Stomach (tissue), 9 donors: Measurements from ENCODE around the gene ATG12. TPM values are rescaled to one million over a fixed set of nuclear protein-coding genes. Genes with fewer than 3 reads are reported as not detected.

ENCODE experiments used
- DNase-seq, 2 donors: peaks; one replicate each; pipeline versions ENCODE4 v3.0.0 to v3.0.0-alpha.2; 2013 to 2019
- H3K27ac ChIP-seq, 5 donors: fragments of 200-600 bp in 4 of 5; sonication (generic) in 4 of 5; one replicate each; pipeline ENCODE4 v1.5.1; 2013 to 2019; ENCODE audit warnings: mild to moderate bottlenecking in 1 of 5, moderate library complexity in 1 of 5
- H3K27me3 ChIP-seq, 3 donors: fragments of 200-600 bp; sonication (generic); one replicate each; pipeline ENCODE4 v1.5.1; 2017 to 2019; ENCODE audit warnings: mixed run types in 1 of 3
- H3K36me3 ChIP-seq, 4 donors: fragments of 200-600 bp; sonication (generic); 1 replicate in 3 of 4; 2 replicates in 1 of 4; pipeline ENCODE4 v1.5.1; 2016 to 2019
- H3K4me1 ChIP-seq, 4 donors: fragments of 200-600 bp; sonication (generic); one replicate each; pipeline ENCODE4 v1.5.1; 2016 to 2019
- H3K4me3 ChIP-seq, 4 donors: fragments of 200-600 bp; sonication (generic) in 3 of 4; one replicate each; pipeline ENCODE4 v1.5.1; 2016 to 2019; ENCODE audit warnings: mild to moderate bottlenecking in 1 of 4
- H3K9me3 ChIP-seq, 4 donors: fragments of 200-600 bp; sonication (generic); one replicate each; pipeline ENCODE4 v1.5.1; 2016 to 2019
- EP300 ChIP-seq: sonication (generic); formaldehyde crosslinking; IDR thresholded peaks from one replicate; pipeline ENCODE4 v1.6.1; 2017; ENCODE audit warnings: antibody characterized with exemption
- POLR2A ChIP-seq, 4 donors: fragments of 450-650 bp; IDR thresholded peaks; one replicate each; pipeline ENCODE4 v1.6.1; 2016; ENCODE audit warnings: antibody characterized with exemption in 4 of 4, control low read depth in 2 of 4, mild to moderate bottlenecking in 1 of 4, moderate library complexity in 1 of 4
- POLR2AphosphoS5 ChIP-seq, 3 donors: sonication (generic); formaldehyde crosslinking; IDR thresholded peaks; one replicate each; pipeline ENCODE4 v1.6.1; 2016; ENCODE audit warnings: antibody characterized with exemption in 3 of 3
- WGBS, 5 donors: extraction: QIAGEN DNeasy Blood & Tissue Kit in 3 of 5; methylation state at CpG; one replicate each; pipeline versions ENCODE4 v1.1.5 to v1.1.7; 2013 to 2018; 5-methylcytosine and 5-hydroxymethylcytosine counted together
- intact Hi-C: fragments of 100-400 bp; cut with DNase I; formaldehyde crosslinking; loops from one replicate; pipeline ENCODE4 v1.15.1; 2023; ENCODE audit warnings: low total_unique reads
- polyA plus RNA-seq, 3 donors: library from polyadenylated mRNA; stranded (reverse); fragments of 200-250 nt; gene quantifications; one replicate each; pipeline ENCODE4 v1.2.3, GENCODE V29; 2013
- total RNA-seq, 5 donors: library from RNA; depleted of rRNA; stranded (reverse); fragments of >200 nt; gene quantifications; one replicate each; pipeline versions ENCODE4 v1.1.0 to v1.2.3, GENCODE V29; 2014 to 2016
- TF ChIP-seq, protein P1 (sequence below), 7 experiments: fragments of 450-650 bp in 4 of 7; fragments of 200-600 bp in 3 of 7; sonication (generic) in 3 of 7; IDR thresholded peaks; one replicate each; pipeline ENCODE4 v1.5.1; 2016 to 2019; ENCODE audit warnings: antibody characterized with exemption in 7 of 7, control low read depth in 2 of 7, mild to moderate bottlenecking in 1 of 7
- donor health status: healthy with polysubstance abuse.
- donor health status: Bipolar disorder and iron deficiency.
- donor health status: healthy.

The ATG12 gene
- total and polyA plus RNA-seq, 8 donors = 15.2 to 73.3 (median 37.4) TPM

DNA sequence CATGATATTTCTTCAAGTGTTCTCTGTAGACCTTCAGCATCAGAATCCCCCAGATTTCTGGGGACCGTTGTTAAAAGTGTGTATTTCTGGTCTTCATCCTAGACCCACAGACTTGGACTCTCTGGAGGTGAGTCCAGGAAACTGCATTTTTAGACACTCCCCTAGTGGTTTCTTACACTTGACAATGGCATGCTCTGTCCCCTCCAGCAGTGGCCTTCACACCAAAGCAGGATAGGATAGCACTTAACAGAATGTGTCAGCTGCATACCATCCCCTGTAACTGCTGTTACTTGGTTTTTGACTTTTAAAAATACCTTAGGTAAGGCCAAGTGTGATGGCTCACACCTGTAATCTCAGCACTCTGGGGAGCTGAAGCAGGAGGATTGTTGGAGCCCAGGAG, 45.7 kb downstream of the ATG12 start:
- TF ChIP-seq POLR2A (IDR thresholded peaks at IDR 0.05) (no peak), POLR2AphosphoS5 (IDR thresholded peaks at IDR 0.05) (no peak), EP300 (no peak)
- TF ChIP-seq, protein P1, sequence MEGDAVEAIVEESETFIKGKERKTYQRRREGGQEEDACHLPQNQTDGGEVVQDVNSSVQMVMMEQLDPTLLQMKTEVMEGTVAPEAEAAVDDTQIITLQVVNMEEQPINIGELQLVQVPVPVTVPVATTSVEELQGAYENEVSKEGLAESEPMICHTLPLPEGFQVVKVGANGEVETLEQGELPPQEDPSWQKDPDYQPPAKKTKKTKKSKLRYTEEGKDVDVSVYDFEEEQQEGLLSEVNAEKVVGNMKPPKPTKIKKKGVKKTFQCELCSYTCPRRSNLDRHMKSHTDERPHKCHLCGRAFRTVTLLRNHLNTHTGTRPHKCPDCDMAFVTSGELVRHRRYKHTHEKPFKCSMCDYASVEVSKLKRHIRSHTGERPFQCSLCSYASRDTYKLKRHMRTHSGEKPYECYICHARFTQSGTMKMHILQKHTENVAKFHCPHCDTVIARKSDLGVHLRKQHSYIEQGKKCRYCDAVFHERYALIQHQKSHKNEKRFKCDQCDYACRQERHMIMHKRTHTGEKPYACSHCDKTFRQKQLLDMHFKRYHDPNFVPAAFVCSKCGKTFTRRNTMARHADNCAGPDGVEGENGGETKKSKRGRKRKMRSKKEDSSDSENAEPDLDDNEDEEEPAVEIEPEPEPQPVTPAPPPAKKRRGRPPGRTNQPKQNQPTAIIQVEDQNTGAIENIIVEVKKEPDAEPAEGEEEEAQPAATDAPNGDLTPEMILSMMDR (IDR thresholded peaks at IDR 0.05) = no peak
- intact Hi-C loops = no loop called here
- H3K9me3 ChIP-seq = no peaks in the 10 kb centered on the region
- no peak overlapping the region for H3K4me3 ChIP-seq
- DNase-seq = no peak
- H3K27me3 ChIP-seq = no peaks in the 10 kb centered on the region
- no peaks in the 10 kb centered on the region for H3K36me3 ChIP-seq
- no peak overlapping the region for H3K27ac ChIP-seq
- 78 to 100% (median 91%) methylated on average over 1 of the region's 1 CpG for WGBS, 5 donors
- peaks cover 0 to 7% (median 0%) of the 10 kb centered on the region in 4 donors for H3K4me1 ChIP-seq

DNA sequence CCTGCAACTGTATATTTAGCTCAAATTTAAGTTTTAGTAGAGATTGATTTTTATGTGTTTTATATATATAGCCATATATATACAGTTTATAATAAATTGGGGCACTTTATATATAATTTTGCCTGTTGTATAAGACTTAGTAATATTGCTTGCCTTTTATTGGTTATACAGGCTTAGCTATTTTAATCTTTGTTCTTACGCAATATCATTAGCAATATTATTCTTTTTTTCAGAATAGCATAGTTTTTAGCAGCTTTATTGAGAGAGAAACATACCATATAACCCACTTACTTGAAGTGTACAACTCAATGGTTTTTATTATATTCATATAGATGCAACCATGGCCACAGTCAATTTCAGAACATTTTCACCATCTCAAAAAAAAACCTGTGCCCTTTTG, 52.9 kb downstream of the ATG12 start:
- whole genome bisulfite sequencing, 5 donors = 94 to 100% (median 99%) methylated on average over 1 of the region's 1 CpG
- intact Hi-C loops = no loop called here
- H3K27me3 ChIP-seq = peaks cover 0 to 20% (median 5%) of the 10 kb centered on the region in 3 donors
- no peaks in the 10 kb centered on the region for H3K36me3 ChIP-seq
- DNase-seq = no peak
- TF ChIP-seq POLR2AphosphoS5 (IDR thresholded peaks at IDR 0.05) (no peak), EP300 (no peak), POLR2A (IDR thresholded peaks at IDR 0.05) (no peak)
- TF ChIP-seq, protein P1 (IDR thresholded peaks at IDR 0.05) = no peak
- no peak overlapping the region for H3K27ac ChIP-seq
- H3K4me1 ChIP-seq = no peaks in the 10 kb centered on the region
- no peaks in the 10 kb centered on the region for H3K9me3 ChIP-seq
- no peak overlapping the region for H3K4me3 ChIP-seq

DNA sequence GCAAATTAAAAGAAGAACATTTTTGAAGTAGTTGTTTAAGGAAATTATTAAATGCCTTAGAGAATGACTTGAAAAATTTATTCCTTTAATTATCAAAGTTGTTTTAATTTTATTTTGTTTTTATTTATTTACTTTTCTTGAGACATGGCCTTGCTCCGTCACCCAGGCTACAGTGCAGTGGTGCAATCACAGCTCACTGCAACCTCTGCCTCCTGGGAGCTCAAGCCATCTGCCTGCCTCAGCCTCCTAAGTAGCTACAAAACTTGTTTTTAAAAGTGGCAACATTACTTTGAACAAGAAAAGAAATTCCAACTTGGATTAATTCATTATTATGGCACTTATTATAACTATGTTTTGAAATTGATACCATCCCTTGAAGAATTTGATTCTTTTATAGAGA, 53.9 kb downstream of the ATG12 start:
- Histone ChIP-seq H3K4me3 (no peak overlapping the region), H3K4me1 (no peaks in the 10 kb centered on the region), H3K27ac (no peak overlapping the region), H3K9me3 (no peaks in the 10 kb centered on the region), H3K27me3 (peaks cover 0 to 20% (median 5%) of the 10 kb centered on the region in 3 donors), H3K36me3 (no peaks in the 10 kb centered on the region)
- WGBS, 5 donors = 26 to 88% (median 30%) methylated on average over 1 of the region's 1 CpG
- TF ChIP-seq EP300 (no peak), POLR2A (IDR thresholded peaks at IDR 0.05) (no peak), POLR2AphosphoS5 (IDR thresholded peaks at IDR 0.05) (no peak)
- TF ChIP-seq, protein P1 (IDR thresholded peaks at IDR 0.05) = no peak
- DNase-seq = no peak
- intact Hi-C loops = no loop called here

DNA sequence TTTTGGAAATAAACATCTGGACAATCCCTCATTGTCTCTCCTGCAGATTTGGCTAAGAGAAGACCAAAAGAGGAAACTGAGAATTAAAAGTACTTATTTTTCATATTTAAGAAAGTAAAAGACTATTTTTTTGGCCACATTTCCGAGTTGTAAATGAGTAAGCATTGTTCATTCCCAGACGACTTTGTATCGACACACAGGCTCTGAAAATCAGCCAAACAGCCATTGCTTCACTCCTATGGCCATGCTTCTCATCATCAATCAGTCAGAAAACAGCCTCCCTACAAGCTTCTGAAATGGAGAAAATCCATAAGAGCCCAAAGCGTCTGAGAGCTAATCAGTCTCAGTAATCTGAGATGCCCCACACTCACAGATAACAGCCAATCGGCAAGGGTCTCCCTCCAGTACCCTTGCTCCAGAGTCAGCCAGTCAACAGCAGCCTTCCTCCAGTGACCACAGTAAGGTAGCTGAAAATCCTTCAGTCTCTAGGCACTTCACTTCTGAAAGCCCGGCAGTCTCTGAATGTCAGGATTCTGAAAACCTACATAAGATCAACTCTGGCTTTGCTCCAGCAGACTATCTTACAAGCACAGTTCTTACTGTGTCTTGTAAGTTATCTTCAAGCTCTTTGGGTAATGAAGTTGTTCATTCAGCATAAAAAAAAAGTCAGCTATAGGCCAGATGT, 55.8 kb downstream of the ATG12 start:
- Histone ChIP-seq H3K4me3 (no peak overlapping the region), H3K4me1 (no peaks in the 10 kb centered on the region), H3K9me3 (no peaks in the 10 kb centered on the region), H3K27me3 (peaks cover 0 to 20% (median 5%) of the 10 kb centered on the region in 3 donors), H3K36me3 (no peaks in the 10 kb centered on the region), H3K27ac (no peak overlapping the region)
- peak in 1 of 2 donors; percentile 18 for DNase-seq
- 27 to 37% (median 34%) methylated on average over 6 of the region's 6 CpGs for WGBS, 5 donors
- TF ChIP-seq POLR2AphosphoS5 (IDR thresholded peaks at IDR 0.05) (no peak), EP300 (no peak), POLR2A (IDR thresholded peaks at IDR 0.05) (no peak)
- TF ChIP-seq, protein P1 (IDR thresholded peaks at IDR 0.05) = no peak
- intact Hi-C loops = no loop called here
